ENCODE results near the gene CCDC92B. TPM values are rescaled to one million over a fixed set of nuclear protein-coding genes. Genes with fewer than 3 reads are reported as not detected.

The CCDC92B gene
- total and polyA plus RNA-seq, 2 of the 4 experiments (the other 2 are of a cell fraction), result not detected

GRCh38 chr17:2723997-2724783, 25.3 kb downstream of the CCDC92B start:
- Histone ChIP-seq H3K4me3 (ENCODE audit: insufficient read depth, low read depth, low read length) (peak overlapping the region; percentile 17), H3K9ac (ENCODE audit: low read depth, low read length) (no peak overlapping the region), H2BK120ac (ENCODE audit: low read depth, low read length) (no peak overlapping the region), H4K91ac (ENCODE audit: insufficient read depth, low read depth, low read length) (no peak overlapping the region), H3K18ac (ENCODE audit: low read depth, low read length) (no peak overlapping the region), H4K5ac (ENCODE audit: low read depth, low read length) (no peak overlapping the region), H3K36me3 (ENCODE audit: control insufficient read depth, insufficient read depth, low read length) (no peaks in the 10 kb centered on the region), H3K4me1 (ENCODE audit: control insufficient read depth, insufficient read depth, low read length) (no peaks in the 10 kb centered on the region), H3K9me1 (ENCODE audit: insufficient read depth, low read length) (no peaks in the 10 kb centered on the region), H2BK20ac (ENCODE audit: low read depth, low read length) (no peak overlapping the region), H3K23ac (ENCODE audit: low read depth, low read length) (no peak overlapping the region), H3K4me2 (ENCODE audit: low read depth, low read length) (peak overlapping the region; percentile 76), H2BK15ac (ENCODE audit: low read depth, low read length) (no peak overlapping the region), H2AFZ (replicated peaks; ENCODE audit: low read length, poor library complexity) (peak overlapping the region; percentile 70), H2BK5ac (ENCODE audit: low read depth, low read length, poor library complexity, severe bottlenecking) (no peak overlapping the region), H2AK9ac (replicated peaks; ENCODE audit: low read depth, low read length, poor library complexity) (no peak overlapping the region), H3K4ac (ENCODE audit: low read depth, low read length) (no peak overlapping the region), H3K27me3 (ENCODE audit: control insufficient read depth, insufficient read depth, low read length) (peaks cover 51% of the 10 kb centered on the region), H4K8ac (ENCODE audit: low read depth in 2 of 2, low read length in 2 of 2) (no peak overlapping the region), H3K14ac (replicated peaks; ENCODE audit: low read depth, low read length) (no peak overlapping the region), H2AK5ac (ENCODE audit: low read depth, low read length) (no peak overlapping the region), H4K20me1 (ENCODE audit: insufficient read depth, low read length) (no peaks in the 10 kb centered on the region), H3K56ac (ENCODE audit: extremely low read depth, insufficient read depth, low read length) (no peak overlapping the region), H3K27ac (ENCODE audit: insufficient read depth, low read length) (no peak overlapping the region), H3K9me3 (ENCODE audit: control insufficient read depth, insufficient read depth, low read length) (no peaks in the 10 kb centered on the region), H3K79me1 (ENCODE audit: low read depth in 1 of 2, low read length in 2 of 2) (no peaks in the 10 kb centered on the region)
- TF ChIP-seq MAFK (IDR thresholded peaks at IDR 0.05; ENCODE audit: low read depth, low read length) (no peak), CHD1 (IDR thresholded peaks at IDR 0.05; ENCODE audit: low read depth, low read length) (no peak), MXI1 (IDR thresholded peaks at IDR 0.05; ENCODE audit: borderline replicate concordance, low read depth, low read length) (no peak), SMC3 (IDR thresholded peaks at IDR 0.05; ENCODE audit: low read depth, low read length) (no peak), CTCF (conservative IDR thresholded peaks at IDR 0.05; ENCODE audit: low read depth, low read length) (no peak), BHLHE40 (IDR thresholded peaks at IDR 0.05; ENCODE audit: low read depth, low read length) (no peak), CEBPB (IDR thresholded peaks at IDR 0.05; ENCODE audit: low read depth, low read length) (no peak), RAD21 (IDR thresholded peaks at IDR 0.05; ENCODE audit: low read length) (no peak), MAZ (IDR thresholded peaks at IDR 0.05; ENCODE audit: borderline replicate concordance, low read depth, low read length) (no peak), RCOR1 (IDR thresholded peaks at IDR 0.05; ENCODE audit: insufficient replicate concordance, low read length) (no peak), USF2 (IDR thresholded peaks at IDR 0.05; ENCODE audit: low read depth, low read length) (no peak), RFX5 (IDR thresholded peaks at IDR 0.05; ENCODE audit: low read depth, low read length) (no peak)
- ChIA-PET CTCF (no interaction called here), POLR2A (ENCODE audit: unreplicated experiment) (no interaction called here)
- BruUV-seq (replicated peaks), result no TSS peak
- intact Hi-C loops (cut with micrococcal nuclease) (no loop called here), dilution Hi-C loops (cut with HindIII; ENCODE audit: low sequenced_read_pairs, unreplicated experiment) (no loop called here), in situ Hi-C loops (cut with MboI; ENCODE audit: low sequenced_read_pairs) (no loop called here)
- ATAC-seq (ENCODE audit: low read depth) (peak; percentile 58), DNase-seq (no peak)
- WGBS, 2 experiments (ENCODE audit: extremely low coverage in 2 of 2, insufficient read length in 1 of 2), result 4% methylated on average over 47 of the region's 98 CpGs; no CpG with 5 or more reads in 1 of the 2 experiments

Data from IMR-90 (cell line).